Endothelial cell (in vitro differentiated cells): ENCODE measurements around the gene ATAD3B. TPM values are rescaled to one million over a fixed set of nuclear protein-coding genes. Genes with fewer than 3 reads are reported as not detected.
"Not testable (repeated sequence)": the region's sequence is repeated elsewhere in the genome, so short reads cannot be mapped to it uniquely, and the experiment has no call there.

Experiments
- DNase-seq: peaks from one replicate; pipeline ENCODE4 v3.0.0; 2021; ENCODE audit warnings: low spot score
- H3K27ac Mint-ChIP-seq: one replicate; pipeline ENCODE4 v1.8.0; 2021; ENCODE audit warnings: mixed read lengths, inconsistent platforms; ENCODE audit not compliant: unreplicated experiment
- H3K27me3 Mint-ChIP-seq: one replicate; pipeline ENCODE4 v1.8.0; 2021; ENCODE audit warnings: mild to moderate bottlenecking, moderate library complexity, mixed read lengths, inconsistent platforms; ENCODE audit not compliant: unreplicated experiment
- H3K36me3 Mint-ChIP-seq: one replicate; pipeline ENCODE4 v1.8.0; 2021; ENCODE audit warnings: mild to moderate bottlenecking, low read depth, mixed read lengths, inconsistent platforms; ENCODE audit not compliant: unreplicated experiment
- H3K4me1 Mint-ChIP-seq: one replicate; pipeline ENCODE4 v1.8.0; 2021; ENCODE audit warnings: mild to moderate bottlenecking, mixed read lengths, inconsistent platforms; ENCODE audit not compliant: unreplicated experiment
- H3K4me3 Mint-ChIP-seq: one replicate; pipeline ENCODE4 v1.8.0; 2021; ENCODE audit warnings: mild to moderate bottlenecking, mixed read lengths, inconsistent platforms; ENCODE audit not compliant: unreplicated experiment
- H3K9me3 Mint-ChIP-seq: one replicate; pipeline ENCODE4 v1.8.0; 2021; ENCODE audit warnings: mixed read lengths, inconsistent platforms; ENCODE audit not compliant: unreplicated experiment
- total RNA-seq: library from RNA; stranded (reverse); fragmentation: NEBNext Ultra II Directional; extraction: Animal tissue kit (Norgen Biotek cat#: 25700); gene quantifications from one replicate; pipeline ENCODE4 v1.2.1, GENCODE V29; 2021; ENCODE audit not compliant: unreplicated experiment
- TF ChIP-seq, protein P1 (sequence below): fragments of 200-600 bp; sonication (generic); IDR thresholded peaks from one replicate; pipeline ENCODE4 v1.5.0; 2021; ENCODE audit warnings: antibody characterized with exemption; ENCODE audit not compliant: unreplicated experiment

ATAD3B gene
- total RNA-seq, 1 donor from 2014 or later: 27.2 TPM

DNA sequence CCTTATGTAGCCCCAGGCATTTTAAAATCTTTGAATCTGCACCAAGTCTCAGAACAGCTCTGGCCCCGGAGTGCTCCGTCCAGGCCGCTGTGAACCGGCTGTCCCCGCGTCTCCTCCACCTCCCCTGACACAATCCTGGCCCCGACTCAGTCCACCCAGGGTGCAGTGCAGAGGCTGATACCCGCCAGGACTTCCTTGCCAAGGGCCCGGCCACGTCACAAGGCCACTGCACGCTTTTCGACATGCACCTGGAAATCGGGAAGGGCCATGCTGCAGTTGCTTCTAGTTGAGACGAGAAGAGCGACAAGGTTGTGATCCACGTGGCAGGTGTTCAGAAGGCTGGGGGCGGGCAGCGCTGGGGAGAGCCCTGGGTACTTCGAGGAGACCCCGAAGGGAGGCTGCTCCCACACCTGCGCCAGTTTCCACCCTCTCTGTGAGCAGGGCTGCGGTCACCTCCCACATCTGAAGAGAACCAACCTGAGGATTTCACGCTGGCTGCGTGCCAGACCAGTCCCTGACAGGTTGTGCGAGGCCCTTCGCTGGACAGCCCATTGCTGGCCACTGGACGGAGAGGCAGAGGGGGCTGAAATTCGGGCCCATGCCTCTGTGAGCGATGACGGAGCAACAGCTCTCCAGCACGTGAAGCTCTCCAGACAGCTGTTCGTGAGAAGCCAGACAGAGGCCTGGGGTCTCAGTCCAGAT, 29.3 kb upstream of the ATAD3B start:
- H3K9me3 Mint-ChIP-seq: no peaks in the 10 kb centered on the region
- no peaks in the 10 kb centered on the region for H3K27me3 Mint-ChIP-seq
- H3K4me3 Mint-ChIP-seq: no peak overlapping the region
- H3K4me1 Mint-ChIP-seq: no peaks in the 10 kb centered on the region
- TF ChIP-seq, protein P1, sequence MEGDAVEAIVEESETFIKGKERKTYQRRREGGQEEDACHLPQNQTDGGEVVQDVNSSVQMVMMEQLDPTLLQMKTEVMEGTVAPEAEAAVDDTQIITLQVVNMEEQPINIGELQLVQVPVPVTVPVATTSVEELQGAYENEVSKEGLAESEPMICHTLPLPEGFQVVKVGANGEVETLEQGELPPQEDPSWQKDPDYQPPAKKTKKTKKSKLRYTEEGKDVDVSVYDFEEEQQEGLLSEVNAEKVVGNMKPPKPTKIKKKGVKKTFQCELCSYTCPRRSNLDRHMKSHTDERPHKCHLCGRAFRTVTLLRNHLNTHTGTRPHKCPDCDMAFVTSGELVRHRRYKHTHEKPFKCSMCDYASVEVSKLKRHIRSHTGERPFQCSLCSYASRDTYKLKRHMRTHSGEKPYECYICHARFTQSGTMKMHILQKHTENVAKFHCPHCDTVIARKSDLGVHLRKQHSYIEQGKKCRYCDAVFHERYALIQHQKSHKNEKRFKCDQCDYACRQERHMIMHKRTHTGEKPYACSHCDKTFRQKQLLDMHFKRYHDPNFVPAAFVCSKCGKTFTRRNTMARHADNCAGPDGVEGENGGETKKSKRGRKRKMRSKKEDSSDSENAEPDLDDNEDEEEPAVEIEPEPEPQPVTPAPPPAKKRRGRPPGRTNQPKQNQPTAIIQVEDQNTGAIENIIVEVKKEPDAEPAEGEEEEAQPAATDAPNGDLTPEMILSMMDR: no peak
- no peak overlapping the region for H3K27ac Mint-ChIP-seq
- peaks cover 4% of the 10 kb centered on the region for H3K36me3 Mint-ChIP-seq
- no peak for DNase-seq

DNA sequence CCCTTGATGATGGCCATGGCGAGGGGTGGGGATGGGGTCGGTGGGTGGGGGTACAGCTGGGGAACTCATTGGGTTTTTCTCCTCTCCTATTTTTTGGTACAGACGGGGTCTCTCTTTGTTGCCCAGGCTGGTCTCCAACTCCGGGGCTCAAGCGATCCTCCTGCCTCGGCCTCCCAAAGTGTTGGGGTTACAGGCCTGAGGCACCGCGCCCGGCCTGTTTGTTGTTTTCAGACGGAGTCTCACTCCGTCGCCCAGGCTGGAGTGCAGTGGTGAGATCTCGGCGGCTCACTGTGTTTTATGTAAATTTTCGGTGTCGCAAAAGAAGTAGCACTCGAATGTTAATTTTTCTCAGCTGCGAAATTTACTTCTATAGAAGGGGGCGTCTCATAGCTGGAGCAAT, 24.9 kb upstream of the ATAD3B start:
- H3K27ac Mint-ChIP-seq, H3K4me1 Mint-ChIP-seq, DNase-seq, H3K9me3 Mint-ChIP-seq, H3K27me3 Mint-ChIP-seq, H3K4me3 Mint-ChIP-seq, H3K36me3 Mint-ChIP-seq: not testable (repeated sequence)

DNA sequence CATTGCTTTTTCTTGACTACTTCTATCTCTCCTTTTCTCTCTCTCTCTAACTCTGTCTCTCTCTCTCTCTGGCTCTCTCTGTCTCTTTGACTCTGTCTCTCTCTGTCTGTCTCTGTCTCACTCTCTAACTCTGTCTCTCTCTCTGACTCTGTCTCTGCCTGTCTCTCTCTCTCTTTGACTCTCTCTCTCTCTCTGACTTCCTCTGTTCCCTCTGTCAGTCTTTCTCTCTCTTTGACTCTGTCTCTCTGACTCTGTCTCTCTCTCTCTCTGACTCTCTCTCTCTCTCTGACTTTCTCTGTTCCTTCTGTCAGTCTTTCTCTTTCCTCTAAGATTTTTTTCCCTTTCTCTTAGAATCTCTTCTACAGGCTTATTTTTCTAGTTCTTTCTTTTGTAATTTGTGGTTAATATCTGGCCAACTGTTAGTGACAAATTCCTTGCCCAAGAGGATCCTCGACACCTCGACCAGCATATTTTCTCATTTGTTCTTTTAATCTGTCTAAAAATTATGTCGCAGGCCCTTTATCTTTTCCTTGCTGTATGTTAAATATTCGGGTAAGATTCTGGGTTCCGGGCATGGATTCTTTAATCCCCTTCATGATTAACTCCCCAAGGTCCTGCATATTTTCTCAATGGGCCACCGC, 22.3 kb upstream of the ATAD3B start, which contains the start of gene ATAD3C:
TSS of gene ATAD3C (plus strand) at position 591 of the 641 bp plus-strand sequence. CDS start 995 bp downstream, outside the sequence.
- no peaks in the 10 kb centered on the region for H3K36me3 Mint-ChIP-seq
- TF ChIP-seq, protein P1: no peak
- no peak within 1 kb of the TSS for H3K4me3 Mint-ChIP-seq
- DNase-seq: no peak
- peaks cover 6% of the 10 kb centered on the region for H3K4me1 Mint-ChIP-seq
- no peaks in the 10 kb centered on the region for H3K9me3 Mint-ChIP-seq
- H3K27ac Mint-ChIP-seq: no peak within 1 kb of the TSS
- H3K27me3 Mint-ChIP-seq: peaks cover 2% of the 10 kb centered on the region

DNA sequence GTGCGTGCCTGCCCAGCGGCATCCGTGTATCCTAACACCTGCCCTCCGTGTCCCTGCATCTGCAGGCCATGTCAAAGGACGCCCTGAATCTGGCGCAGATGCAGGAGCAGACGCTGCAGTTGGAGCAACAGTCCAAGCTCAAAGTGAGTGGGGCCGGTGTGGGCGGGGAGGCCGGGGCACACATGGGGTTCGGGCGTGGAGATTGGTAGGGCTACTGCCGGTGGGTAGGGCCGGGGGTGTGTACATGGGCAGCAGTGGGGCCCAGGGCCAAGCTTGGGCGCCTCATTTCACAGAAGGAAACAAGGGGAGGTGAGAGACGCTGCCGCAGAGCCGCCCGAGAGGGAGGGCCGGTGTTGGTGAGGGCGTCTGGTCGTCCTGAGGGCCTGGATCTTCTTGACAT, 20.9 kb upstream of the ATAD3B start:
- H3K27me3 Mint-ChIP-seq, H3K9me3 Mint-ChIP-seq, DNase-seq, H3K36me3 Mint-ChIP-seq, H3K27ac Mint-ChIP-seq, H3K4me1 Mint-ChIP-seq, H3K4me3 Mint-ChIP-seq: not testable (repeated sequence)

DNA sequence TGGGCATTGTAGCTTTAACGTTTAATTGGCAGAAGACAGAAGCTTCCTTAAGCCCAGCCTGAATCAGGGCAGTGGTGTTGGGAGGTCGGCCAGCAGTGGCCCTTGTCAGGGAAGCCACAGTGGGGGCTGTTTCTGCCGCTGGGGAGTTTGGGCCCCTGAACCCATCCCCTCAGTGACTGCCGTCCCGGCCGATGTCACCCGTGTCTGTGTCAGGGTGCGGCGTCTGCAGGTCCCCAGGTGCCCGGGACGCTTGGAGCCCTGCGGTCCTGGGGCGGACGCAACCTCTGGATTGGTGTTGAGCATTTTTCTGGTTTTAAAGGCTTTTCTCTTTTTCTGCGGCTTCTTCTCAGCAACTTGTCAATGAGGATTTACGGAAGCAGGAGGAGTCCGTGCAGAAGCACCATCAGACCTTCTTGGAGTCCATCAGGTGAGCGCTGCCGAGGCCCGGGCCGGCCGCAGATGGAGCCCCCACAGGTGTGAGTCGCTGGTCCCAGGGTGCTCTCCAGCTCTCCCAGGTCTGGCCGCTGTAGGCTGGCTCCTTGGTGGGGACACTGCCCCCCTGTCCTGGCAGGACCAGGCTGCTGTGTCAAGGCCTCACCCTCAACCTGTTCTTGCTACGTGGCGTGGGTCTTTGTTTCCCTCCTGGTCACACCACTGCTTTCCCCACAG, 19.7 kb upstream of the ATAD3B start:
- H3K9me3 Mint-ChIP-seq: no peaks in the 10 kb centered on the region
- DNase-seq: no peak
- no peak overlapping the region for H3K27ac Mint-ChIP-seq
- H3K4me1 Mint-ChIP-seq: peaks cover 6% of the 10 kb centered on the region
- H3K27me3 Mint-ChIP-seq: peaks cover 2% of the 10 kb centered on the region
- no peak overlapping the region for H3K4me3 Mint-ChIP-seq
- TF ChIP-seq, protein P1: no peak
- no peaks in the 10 kb centered on the region for H3K36me3 Mint-ChIP-seq

DNA sequence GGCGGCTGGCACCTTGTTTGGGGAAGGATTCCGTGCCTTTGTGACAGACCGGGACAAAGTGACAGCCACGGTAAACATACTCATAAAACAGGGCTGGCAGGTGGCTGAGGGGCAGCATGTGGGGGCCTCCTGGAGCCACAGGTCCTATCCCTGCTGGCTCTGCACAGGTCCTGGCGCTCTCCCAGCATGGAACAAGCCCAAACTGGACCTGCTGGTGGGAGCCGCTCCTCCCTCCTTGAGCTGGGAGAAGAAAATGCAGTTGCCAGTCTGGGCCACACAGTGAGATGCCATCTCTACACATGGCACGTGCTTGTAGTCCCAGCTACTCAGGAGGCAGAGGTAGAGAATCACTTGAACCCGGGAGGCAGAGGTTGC, 19.2 kb upstream of the ATAD3B start:
- not testable (repeated sequence) for H3K36me3 Mint-ChIP-seq, H3K4me1 Mint-ChIP-seq, DNase-seq, H3K4me3 Mint-ChIP-seq, H3K27ac Mint-ChIP-seq, H3K9me3 Mint-ChIP-seq, H3K27me3 Mint-ChIP-seq
